ENCODE measurements around the gene EIF2AK2. TPM values are rescaled to one million over a fixed set of nuclear protein-coding genes. Genes with fewer than 3 reads are reported as not detected.

The EIF2AK2 gene
- total and polyA plus RNA-seq, 8 donors: 36.1 to 54.2 (median 37.9) TPM

DNA sequence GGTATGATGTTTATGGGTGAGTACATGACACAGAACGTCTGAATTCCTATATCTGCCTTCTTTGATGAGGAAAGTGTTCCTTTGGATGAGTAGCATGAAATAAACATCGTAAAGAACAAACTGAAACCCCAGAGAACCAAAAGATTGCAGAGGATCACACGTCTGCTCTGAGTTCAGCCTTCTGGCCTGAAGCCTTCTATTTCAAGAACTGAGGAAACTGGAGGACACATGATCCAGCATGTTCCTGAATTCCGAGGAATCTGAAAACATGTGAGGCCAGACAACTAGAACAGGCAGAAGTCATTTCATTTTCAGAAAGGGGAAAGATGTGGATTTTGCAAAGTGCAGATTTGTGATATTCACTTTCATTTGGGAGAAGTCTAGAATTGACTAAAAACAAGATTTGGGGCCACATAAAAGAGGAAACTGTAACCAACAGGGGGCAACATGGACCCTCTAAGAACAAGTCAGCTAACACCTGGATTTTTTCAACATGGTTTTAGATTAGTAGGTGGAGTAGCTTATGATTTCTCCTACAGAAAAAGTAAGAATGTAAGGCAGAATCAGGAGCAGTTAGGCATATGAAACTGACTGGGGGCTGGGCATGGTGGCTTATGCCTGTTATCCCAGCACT, 23.3 kb upstream of the EIF2AK2 start:
- ATAC-seq: peak; percentile 15
- intact Hi-C loops (cut with DNase I): no loop called here
- no peak for DNase-seq
- H3K4me1 ChIP-seq: no peaks in the 10 kb centered on the region
- no peaks in the 10 kb centered on the region for H3K27me3 ChIP-seq
- H3K9me3 ChIP-seq: no peaks in the 10 kb centered on the region
- H3K36me3 ChIP-seq: no peaks in the 10 kb centered on the region
- TF ChIP-seq, protein P1, sequence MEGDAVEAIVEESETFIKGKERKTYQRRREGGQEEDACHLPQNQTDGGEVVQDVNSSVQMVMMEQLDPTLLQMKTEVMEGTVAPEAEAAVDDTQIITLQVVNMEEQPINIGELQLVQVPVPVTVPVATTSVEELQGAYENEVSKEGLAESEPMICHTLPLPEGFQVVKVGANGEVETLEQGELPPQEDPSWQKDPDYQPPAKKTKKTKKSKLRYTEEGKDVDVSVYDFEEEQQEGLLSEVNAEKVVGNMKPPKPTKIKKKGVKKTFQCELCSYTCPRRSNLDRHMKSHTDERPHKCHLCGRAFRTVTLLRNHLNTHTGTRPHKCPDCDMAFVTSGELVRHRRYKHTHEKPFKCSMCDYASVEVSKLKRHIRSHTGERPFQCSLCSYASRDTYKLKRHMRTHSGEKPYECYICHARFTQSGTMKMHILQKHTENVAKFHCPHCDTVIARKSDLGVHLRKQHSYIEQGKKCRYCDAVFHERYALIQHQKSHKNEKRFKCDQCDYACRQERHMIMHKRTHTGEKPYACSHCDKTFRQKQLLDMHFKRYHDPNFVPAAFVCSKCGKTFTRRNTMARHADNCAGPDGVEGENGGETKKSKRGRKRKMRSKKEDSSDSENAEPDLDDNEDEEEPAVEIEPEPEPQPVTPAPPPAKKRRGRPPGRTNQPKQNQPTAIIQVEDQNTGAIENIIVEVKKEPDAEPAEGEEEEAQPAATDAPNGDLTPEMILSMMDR (IDR thresholded peaks at IDR 0.05): no peak
- no peak overlapping the region for H3K4me3 ChIP-seq
- H3K27ac ChIP-seq: no peak overlapping the region

DNA sequence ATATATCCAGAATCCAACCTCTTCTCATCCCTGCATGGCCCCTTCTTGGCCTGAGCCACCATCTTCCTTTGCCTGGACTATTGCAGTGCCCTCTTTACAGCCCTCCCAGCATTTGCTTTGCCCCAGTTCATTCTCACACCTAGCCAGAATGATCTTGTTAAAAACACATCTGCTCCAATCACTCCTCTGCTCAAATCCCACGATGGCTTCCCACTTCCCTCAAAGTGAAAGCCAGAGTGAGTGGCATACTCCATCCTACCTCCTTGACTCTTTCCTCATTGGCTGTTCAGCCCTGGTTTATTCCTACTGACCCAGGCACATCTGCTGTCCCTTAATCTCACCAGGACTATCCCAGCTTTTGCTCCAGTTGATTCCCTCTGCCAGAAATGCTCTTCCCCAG, 17.0 kb upstream of the EIF2AK2 start:
- Histone ChIP-seq H3K27me3 (no peaks in the 10 kb centered on the region), H3K9me3 (no peaks in the 10 kb centered on the region), H3K27ac (no peak overlapping the region), H3K36me3 (no peaks in the 10 kb centered on the region), H3K4me3 (no peak overlapping the region), H3K4me1 (no peaks in the 10 kb centered on the region)
- TF ChIP-seq, protein P1 (IDR thresholded peaks at IDR 0.05): no peak
- DNase-seq (no peak), ATAC-seq (no peak)
- intact Hi-C loops (cut with DNase I): no loop called here

DNA sequence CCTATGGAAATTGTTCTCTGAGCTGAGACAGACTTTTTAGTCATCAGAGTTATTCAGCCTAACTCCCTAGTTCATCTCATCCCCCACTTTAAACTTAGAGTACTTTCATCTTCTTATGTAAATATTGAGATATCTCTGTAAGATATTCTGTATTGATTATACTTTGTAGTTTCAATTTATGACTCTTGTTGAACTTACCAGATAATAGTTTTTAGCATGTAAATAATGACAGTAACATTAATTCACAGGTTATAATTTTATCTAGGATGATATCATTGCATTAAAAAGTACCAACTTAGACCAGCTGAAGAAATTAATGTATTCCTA, 14.8 kb upstream of the EIF2AK2 start:
- Histone ChIP-seq H3K27me3 (no peaks in the 10 kb centered on the region), H3K36me3 (no peaks in the 10 kb centered on the region), H3K9me3 (no peaks in the 10 kb centered on the region), H3K27ac (no peak overlapping the region), H3K4me3 (no peak overlapping the region), H3K4me1 (peaks cover 0 to 9% of the 10 kb centered on the region in 2 donors)
- TF ChIP-seq, protein P1 (IDR thresholded peaks at IDR 0.05): no peak
- DNase-seq (no peak), ATAC-seq (no peak)
- intact Hi-C loops (cut with DNase I): no loop called here

DNA sequence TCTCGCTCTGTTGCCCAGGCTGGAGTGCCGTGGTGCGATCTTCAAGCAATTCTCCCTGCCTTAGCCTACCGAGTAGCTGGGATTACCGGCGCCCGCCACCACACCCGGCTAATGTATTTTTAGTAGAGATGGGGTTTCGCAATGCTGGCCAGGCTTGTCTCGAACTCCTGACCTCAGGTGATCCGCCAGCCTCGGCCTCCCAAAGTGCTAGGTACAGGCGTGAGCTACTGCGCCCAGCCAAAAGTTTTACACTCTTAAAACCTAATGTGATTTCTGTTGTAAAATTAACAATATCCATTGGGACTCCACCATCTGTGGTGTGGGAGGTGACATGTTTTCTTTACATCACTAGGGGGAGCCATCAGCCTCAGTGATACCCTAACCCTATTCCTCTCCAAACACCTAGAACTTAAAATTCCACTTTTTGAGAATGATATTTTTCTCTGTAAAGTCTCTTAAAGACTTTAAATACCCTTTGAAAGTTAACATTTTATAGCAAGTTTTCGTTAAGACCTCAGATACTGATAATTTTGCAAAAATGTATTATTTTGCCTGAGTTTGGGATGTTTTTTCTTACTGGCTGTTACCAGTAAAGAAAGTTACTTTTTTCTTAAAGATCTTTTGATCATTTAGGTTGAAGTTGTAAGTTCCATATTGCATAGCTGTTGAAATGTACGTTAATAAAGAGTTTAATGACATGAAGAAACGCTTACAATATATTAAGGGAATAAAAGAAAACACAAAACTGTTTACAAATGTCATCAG, 11.6 kb upstream of the EIF2AK2 start:
- TF ChIP-seq, protein P1 (IDR thresholded peaks at IDR 0.05): peak; percentile 44 to 64
- no peak overlapping the region for H3K27ac ChIP-seq
- DNase-seq (peak in 2 of 4 donors; percentile 33 to 55), ATAC-seq (peak; percentile 90)
- H3K27me3 ChIP-seq: no peaks in the 10 kb centered on the region
- peaks cover 0 to 16% of the 10 kb centered on the region in 2 donors for H3K9me3 ChIP-seq
- H3K36me3 ChIP-seq: no peaks in the 10 kb centered on the region
- H3K4me1 ChIP-seq: peaks cover 0 to 9% of the 10 kb centered on the region in 2 donors
- no peak overlapping the region for H3K4me3 ChIP-seq
- intact Hi-C loops (cut with DNase I): no loop called here

DNA sequence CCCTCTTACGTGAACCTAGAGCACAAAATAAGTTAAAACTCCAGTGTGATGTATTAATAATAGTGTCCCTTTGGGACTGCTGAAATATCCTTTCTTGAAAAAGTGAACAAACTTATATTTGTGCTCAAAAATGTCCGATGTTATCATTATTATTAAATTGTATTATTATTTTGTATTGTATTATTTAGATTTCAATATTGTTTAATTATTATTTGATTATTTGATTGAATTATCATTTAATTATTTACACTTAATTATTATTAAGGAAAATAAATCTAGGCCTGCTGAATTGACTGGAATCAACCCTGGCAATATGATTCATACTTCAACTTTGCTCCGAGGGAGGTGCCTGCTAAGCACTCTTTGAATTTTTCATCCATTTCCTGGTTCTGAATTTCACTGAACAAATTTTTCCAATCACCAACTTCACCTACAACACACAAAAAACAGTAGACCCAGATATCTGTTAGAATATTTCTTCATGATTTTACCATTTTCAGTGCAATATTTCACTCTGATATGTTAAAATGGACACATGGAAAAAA, 10.9 kb upstream of the EIF2AK2 start:
- Histone ChIP-seq H3K9me3 (peaks cover 0 to 16% of the 10 kb centered on the region in 2 donors), H3K4me3 (no peak overlapping the region), H3K36me3 (no peaks in the 10 kb centered on the region), H3K27me3 (no peaks in the 10 kb centered on the region), H3K4me1 (peaks cover 0 to 9% of the 10 kb centered on the region in 2 donors), H3K27ac (no peak overlapping the region)
- DNase-seq: no peak
- TF ChIP-seq, protein P1 (IDR thresholded peaks at IDR 0.05): no peak
- intact Hi-C loops (cut with DNase I): no loop called here
- ATAC-seq: peak; percentile 59

Measured in left lung (tissue), 10 donors.